ENCODE data around the gene KNCN.

Gene KNCN

GRCh38 chr1:46506470-46507219 lies 44.8 kb downstream of the KNCN start:
- no peak for DNase-seq (ENCODE audit: low read depth, low spot score)

- DNase-seq (ENCODE audit: low read depth, low spot score) = no peak
These were observed 48.0 kb downstream of the KNCN start for GRCh38 chr1:46503421-46503820.

- no peak for DNase-seq (ENCODE audit: low read depth, low spot score)
These were observed 49.9 kb downstream of the KNCN start for GRCh38 chr1:46501528-46501927.

- no peak for DNase-seq (ENCODE audit: low read depth, low spot score)
These were observed 53.8 kb downstream of the KNCN start for GRCh38 chr1:46497665-46498064.

- no peak for DNase-seq (ENCODE audit: low read depth, low spot score)
These were observed 54.4 kb downstream of the KNCN start for GRCh38 chr1:46497020-46497419.

GRCh38 chr1:46496505-46496904 lies 54.9 kb downstream of the KNCN start:
- no peak for DNase-seq (ENCODE audit: low read depth, low spot score)

- no peak for DNase-seq (ENCODE audit: low read depth, low spot score)
These were observed 55.7 kb downstream of the KNCN start for GRCh38 chr1:46495778-46496177.

All from smooth muscle cell of the brain vasculature (primary cell).